Activated gamma-delta T cell treated with anti-CD3 and anti-CD28 coated beads, Interleukin-2, amount 50 U/mL, for 16 hours (primary cell): ENCODE measurements around the gene THG1L.

Experiments used
- DNase-seq: peaks from one replicate; pipeline ENCODE4 v3.0.0-alpha.2; 2020; ENCODE audit warnings: low read depth

THG1L gene

DNA sequence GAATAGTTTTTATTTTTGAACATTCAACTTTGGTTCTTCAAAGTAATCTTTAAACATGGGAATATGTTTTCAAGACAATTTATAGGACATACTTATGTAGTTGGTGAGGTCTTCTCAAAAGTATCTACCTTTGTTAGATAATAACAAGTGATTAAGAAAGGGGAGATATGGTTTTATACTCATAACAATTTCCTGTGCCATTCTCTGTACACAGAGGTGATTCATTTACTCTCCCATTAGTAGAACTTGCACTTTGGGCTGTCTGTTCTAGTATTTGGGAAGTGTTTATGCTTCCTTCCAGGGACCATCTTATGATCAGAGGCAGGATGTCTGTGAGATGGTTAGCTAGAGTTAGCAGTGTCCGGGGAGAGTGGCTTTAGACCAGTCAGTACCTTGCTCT is 27.5 kb downstream of the THG1L start:
- DNase-seq: no peak

DNA sequence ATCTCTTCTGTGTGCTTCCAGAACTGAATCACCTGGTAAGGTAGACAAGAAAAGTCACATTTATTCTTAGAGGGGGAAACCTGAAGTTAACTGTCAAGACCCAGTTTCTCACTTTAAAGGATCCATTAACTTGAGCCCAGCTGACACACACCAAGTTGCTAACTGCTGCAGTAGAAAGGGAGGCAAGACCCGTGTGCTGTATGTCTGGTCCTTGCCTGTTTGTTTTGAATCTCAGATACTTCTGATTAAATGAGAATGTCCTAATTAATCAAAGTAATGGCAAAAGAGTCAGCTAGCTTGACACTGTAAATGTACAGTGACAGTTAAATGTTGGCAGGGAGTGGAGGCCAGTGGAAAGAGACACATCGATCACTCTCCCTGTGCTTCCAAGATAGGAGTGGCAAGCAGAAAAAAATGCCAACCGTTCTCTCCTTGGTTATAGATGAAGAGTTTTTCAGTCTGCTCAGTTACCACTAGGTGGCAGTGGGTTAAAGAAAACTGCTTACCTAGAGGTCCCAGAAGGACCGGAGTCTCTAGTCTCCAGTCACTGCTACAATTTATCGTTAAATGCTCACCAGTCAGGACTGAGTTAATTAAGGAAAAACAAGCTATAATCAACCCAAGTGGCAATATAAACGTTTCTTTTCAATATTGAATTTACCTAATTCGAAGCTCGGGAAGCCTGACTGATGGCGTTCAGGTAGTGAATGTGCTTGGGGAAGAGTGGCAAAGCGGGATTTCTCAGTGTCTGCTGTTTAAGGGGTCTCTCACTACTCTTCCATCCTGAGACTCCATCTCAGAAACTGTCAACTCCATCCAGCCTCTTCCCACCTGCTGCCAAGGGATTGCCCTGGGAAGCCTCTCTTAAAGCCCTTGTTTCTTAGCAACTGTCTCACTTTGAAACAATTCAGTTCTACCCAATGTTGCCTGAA is 30.7 kb downstream of the THG1L start:
- DNase-seq: no peak

DNA sequence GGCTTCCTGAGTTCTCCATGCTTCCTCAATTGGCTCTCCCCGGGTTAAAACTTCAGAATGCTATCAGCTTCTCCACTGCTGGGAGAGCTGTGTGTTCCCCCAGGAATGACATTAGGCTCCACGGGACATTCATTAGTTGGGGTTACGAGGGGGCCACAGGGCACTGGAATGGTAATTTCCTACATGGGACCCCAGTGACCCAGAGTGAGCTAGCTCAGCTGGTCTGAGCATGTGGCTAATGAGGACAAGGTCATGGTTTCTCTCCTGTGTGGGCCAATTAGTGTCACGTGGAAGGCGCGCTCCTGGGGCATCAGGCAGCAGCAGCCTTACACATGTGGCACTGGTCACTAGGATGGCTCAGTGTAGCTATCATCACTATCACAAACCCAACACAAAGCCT is 33.3 kb downstream of the THG1L start:
- DNase-seq: no peak

DNA sequence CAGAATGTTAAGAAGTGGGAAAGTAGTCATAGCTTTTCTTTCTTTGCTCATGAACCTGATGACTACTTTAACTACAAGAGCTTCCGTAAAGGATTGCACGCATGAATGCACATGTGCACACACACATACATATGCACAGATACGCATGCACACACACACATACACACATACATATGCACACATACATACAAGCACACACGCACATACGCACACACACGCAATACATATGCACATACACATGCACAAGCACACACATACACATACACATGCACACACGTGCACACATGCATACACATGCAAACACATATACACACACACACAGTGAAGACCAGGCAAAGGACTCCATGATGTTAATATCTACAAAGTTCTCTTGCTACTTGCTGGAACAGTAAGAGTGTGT is 35.2 kb downstream of the THG1L start:
- no peak for DNase-seq

DNA sequence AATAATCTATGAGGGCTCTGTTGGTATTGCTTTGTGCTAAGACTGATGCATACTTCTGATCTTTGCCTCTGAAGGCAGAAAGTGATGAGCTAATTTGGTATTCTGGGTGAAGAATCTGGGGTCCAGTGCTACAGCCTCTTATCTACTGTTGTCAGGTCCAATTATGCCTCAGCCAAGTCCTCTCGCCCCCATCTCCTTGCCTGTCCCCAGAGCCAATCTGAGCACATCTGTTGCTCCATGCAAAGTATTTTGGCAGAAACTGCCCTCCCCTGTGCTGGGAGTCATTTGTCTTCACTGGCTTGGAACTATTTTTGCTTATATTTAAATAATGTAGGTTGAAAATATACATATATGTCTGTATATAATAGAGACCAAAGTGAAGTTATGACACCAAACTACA is 35.7 kb downstream of the THG1L start:
- no peak for DNase-seq

DNA sequence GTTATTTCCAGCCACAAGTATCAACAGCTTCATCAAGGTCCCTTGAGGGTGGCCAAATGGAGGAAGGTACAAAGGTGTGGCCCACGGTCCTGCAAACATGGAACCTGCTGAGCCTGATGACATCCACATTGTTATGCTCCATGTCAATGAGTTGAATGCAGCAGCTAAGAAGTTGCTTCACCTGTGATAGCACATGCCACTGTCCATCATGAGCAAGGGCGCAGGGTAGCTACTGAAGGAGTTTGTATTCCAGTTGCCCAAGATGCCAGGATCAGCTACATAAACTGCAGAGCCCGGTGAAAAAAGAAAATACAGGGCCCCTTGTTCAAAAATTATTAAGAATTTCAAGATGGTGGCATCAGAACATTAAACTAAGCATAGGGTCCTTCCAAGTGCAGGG is 36.5 kb downstream of the THG1L start:
- DNase-seq: no peak

DNA sequence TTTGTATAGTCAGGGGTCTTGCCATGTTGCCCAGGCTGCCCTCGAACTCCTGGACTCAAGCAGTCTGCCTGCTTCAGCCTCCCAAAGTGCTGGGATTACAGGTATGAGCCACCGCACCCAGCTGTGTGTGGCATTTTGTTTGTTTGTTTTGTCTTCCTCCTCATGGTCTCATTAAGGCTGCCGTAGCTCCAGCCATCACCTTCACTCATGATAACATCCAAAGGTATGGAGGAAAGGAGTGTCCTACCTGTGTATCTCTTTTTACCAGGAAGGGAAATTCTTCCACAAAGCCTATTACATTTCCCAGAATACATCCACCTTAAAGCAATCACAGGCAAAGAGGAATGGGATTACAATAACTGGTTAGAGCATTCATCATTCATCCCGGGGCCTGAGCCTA is 39.4 kb downstream of the THG1L start:
- no peak for DNase-seq

DNA sequence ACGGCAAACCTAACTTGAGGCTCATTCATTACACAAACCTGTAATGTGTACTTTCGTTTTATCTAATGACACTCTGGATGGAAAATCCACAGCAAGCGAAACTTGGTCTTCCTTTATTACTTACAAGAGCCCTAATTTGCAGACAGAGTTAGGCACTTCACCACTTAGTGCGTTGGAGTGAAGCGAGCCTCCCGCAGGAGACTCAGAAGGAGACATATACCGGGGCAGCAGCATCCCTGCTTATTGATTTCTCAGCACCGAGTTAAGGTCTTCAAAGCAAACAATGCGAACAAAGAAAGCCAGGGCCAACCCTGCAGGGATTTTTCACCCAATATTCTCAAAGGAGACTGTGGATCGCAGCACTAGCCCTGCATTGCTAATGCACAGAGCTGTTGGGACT is 40.9 kb downstream of the THG1L start:
- DNase-seq: no peak

DNA sequence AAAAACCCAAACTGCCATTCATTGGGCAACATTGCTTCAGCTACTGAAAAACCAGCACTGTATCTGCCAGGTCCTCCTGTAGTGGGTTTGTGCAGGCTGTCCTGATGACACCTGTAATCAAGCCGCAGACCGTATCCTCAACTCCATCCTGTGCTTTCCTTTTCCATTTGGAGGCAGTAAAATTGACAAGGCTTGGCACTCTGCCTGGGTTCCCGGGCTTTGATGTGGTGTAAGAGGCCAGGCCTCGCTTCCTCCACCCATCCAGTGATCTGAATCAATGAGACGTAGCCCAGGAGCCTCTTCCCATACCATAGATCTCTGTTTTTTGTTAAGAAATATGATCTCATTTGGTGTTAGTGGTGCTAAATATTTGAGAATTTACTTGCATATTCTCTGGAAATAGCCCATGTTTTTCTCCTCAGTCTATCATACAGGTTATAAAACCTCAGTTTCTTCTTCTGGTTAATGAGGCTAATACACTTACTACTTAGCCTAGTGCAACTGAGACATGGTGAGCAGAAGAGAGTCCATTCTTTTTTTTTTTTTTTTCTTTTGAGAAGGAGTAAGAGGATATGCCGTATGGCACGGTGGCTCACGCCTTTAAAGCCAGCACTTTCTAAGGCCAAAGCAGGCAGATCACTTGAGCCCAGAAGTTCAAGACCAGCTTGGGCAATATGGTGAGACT is 47.0 kb downstream of the THG1L start:
- DNase-seq: no peak

DNA sequence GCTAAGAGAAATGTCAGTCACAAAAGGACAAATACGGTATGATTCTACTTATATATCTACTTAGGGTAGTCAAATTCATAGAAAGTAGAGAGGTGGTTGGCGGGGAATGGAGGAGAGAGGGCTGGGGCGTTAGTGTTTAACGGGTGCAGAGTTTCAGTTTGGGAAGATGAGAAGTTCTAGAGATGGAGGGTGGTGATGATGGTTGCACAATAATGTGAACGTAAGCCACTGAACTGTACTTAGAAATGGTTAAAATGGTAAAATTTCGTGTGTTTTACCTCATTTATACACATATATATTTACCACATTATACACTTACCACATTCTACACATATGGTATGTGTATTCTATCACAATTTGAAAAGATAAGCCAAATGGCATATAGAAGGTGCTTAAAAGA is 48.0 kb downstream of the THG1L start:
- no peak for DNase-seq

DNA sequence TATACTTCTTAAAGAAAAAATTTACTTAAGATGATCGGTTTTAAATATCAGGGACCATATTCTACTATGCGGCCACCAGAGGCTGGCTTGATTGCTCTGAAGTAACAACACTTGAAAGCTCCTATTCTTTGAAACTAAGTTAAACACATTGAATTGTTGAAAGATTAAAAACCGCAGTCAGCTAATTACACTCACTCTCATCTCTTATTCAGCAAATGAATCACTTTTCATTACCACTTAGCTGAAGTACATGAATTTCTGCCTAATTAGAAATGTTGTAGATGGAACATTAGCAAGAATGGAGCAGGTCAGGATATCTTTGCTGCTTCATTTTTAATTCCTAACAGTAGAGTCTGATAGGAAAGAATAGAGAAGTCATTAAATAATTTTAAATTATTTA is 54.6 kb downstream of the THG1L start:
- DNase-seq: no peak
